GM19238 (cell line): ENCODE data around the gene PALMD.

ENCODE experiments used
- DNase-seq: peaks from one replicate; pipeline ENCODE4 v3.0.0; 2011; ENCODE audit warnings: low spot score; ENCODE audit not compliant: insufficient read length

PALMD gene

DNA sequence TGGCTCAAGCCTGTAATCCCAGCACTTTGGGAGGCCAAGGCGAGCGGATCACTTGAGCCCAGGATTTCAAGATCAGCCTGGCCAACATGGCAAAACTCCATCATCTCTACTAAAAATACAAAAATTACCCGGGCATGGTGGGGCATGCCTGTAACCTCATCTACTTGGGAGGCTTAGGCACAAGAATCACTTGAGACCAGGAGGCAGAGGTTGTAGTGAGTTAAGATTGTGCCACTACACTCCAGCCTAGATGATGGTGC, 12.0 kb downstream of the PALMD start:
- DNase-seq = no peak

DNA sequence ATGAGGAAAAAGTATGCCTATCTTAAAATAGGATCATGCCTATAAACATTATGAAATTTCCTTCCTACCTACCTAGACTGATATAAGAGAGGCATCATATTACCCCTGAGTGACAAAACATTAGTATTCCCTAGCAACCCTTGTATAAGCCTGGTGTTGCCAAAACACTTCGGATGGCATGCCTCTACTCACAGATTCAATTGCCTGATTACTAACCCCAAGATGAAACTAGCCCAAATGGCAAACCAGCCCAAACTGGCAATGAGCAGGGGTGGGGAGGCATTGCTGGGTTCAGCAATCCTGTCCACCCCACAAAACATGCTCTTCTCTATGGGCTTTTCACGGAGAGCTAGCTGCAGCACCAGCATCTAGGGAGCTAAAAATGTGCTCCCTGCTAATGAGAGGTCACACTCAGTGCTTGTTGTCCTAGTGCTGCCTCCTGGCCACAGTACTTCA, 13.9 kb downstream of the PALMD start:
- DNase-seq = no peak

GRCh38 chr1:99660496-99660895, 14.6 kb downstream of the PALMD start:
- DNase-seq = no peak

GRCh38 chr1:99661780-99662179, 15.9 kb downstream of the PALMD start:
- no peak for DNase-seq

- DNase-seq = no peak
Measured at GRCh38 chr1:99662539-99663080, 16.7 kb downstream of the PALMD start.

DNA sequence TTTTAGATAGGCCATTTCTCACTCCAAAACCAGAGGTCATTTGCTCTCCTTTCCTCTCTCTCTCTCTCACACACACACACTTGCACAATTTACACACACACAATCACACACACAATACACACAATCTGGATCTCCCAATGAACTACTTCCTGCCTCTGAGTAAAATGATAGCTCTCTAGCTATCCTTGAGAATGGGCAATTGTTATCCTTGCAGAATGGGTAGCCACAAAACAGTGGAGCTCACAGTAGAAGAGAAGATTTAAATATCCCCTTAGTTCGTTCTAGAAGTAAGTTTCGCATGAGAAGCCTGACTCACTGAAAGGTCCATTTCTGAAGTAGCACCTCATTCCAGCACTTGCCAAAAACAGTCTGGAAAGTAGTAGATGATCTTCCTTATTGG, 17.6 kb downstream of the PALMD start:
- DNase-seq = no peak

GRCh38 chr1:99665212-99665611, 19.3 kb downstream of the PALMD start:
- DNase-seq = no peak

GRCh38 chr1:99669376-99669775, 23.5 kb downstream of the PALMD start:
- no peak for DNase-seq

DNA sequence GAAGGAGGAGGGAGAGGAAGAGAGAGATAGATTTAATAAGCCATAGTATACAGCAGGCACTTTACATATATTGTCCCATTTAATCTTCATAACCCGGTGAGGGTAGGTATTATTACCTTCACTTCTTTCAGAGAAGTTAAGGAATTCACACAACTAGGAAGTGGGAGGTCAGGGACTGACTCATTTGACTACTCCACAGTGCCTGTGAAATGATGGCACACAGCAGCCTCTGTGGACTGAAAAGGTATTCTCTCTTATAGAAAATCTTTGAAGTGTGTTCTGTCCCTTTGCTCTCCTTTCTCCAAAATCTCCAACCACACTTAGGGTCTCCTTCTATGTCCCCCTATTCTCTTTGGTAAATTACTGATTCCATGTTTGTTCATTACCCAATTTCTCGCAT, 23.9 kb downstream of the PALMD start:
- no peak for DNase-seq

GRCh38 chr1:99670583-99670982, 24.7 kb downstream of the PALMD start:
- no peak for DNase-seq

- no peak for DNase-seq
Measured at GRCh38 chr1:99672038-99672437, 26.1 kb downstream of the PALMD start.

DNA sequence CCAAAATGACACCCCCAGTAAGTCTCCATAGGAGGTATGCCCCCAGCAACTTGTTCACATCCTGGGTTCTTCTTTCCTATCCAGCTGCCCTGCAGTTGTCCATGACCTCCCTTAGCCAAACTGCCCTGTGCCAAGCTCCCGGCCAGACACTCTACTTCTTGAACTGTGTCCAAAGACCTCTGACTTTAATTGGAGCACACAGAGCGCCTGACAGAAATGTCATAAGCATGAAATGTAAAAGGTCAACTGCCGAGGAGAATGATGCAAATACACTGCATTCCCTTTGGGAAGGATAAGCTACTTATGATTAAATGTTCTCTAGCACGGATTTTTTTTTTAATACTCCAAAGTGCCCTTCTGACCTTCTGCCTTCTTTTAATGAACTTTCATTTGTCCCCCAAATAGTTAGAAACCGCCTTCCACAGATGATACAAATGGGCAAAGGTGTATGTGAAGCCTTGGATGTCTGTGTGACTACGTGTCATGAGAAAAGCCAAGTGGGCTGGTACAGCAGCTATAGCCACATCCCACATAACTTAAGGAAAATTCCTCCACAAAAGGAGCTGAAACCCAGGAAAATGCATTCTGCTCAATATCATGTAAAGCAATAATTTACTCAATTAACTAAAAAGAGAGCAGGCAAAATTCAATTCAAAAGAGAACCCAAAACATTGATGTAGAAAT, 26.8 kb downstream of the PALMD start:
- no peak for DNase-seq

DNA sequence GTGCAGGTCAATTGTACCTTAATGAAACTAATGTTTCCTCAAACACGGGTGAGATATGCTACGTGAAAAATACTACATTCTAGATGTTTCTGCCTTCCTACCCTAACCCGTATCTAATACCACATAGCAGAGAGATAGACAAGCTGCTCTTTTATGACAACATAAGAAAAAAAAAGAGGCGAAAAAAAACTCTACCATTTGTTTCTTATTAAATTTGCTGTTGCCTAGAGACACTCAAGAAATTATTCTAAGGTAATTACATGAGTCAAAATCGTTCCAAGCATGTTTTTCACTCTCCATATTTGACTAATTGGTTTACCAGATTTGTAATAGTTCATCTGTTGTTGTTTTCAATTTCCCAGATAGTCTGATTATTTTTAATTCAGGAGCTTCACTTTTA, 27.4 kb downstream of the PALMD start:
- DNase-seq = no peak

GRCh38 chr1:99674115-99675064, 28.5 kb downstream of the PALMD start:
- no peak for DNase-seq

DNA sequence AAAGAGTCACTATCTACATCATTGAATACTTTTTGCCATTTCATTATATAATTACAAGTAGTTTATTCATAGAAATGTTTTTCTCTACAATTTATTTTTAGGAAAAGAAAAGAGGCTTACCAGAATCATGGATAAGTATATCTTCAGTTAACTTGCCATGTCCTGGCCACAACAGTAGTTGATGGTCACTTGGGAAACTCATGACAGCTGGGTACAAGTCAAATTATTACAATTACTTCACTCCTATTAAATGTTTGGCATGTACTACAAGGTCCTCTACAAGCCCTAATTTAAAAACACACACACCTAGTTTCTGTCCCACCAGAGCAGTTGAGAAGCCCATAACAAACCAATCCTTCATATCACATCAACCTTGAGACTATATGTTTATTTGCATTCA, 29.4 kb downstream of the PALMD start:
- no peak for DNase-seq

- no peak for DNase-seq
Measured at GRCh38 chr1:99675994-99676393, 30.1 kb downstream of the PALMD start.

- DNase-seq = no peak
Measured at GRCh38 chr1:99676876-99677275, 31.0 kb downstream of the PALMD start.

- no peak for DNase-seq
Measured at GRCh38 chr1:99677416-99677815, 31.5 kb downstream of the PALMD start.

DNA sequence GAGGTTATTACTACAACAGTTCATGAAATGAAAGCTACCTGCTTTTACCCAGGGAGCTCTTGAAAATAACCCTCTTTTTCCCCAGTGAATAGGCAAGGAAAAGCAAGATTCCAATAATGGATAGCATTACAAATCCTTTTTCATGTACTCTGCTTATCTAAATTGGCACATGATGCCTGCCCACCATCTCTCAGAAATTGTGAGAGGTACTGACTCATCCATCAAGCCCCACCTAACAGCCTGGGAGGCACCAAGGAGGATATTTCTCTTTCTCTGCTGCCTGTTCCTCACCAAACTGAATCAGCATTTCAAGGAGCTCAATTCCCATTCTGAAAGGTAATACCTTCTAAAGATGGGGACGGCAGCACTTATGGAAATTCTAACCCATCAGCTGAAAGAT, 34.4 kb downstream of the PALMD start:
- no peak for DNase-seq

GRCh38 chr1:99681583-99681982, 35.7 kb downstream of the PALMD start:
- DNase-seq = no peak

- no peak for DNase-seq
Measured at GRCh38 chr1:99682291-99682751, 36.4 kb downstream of the PALMD start.

DNA sequence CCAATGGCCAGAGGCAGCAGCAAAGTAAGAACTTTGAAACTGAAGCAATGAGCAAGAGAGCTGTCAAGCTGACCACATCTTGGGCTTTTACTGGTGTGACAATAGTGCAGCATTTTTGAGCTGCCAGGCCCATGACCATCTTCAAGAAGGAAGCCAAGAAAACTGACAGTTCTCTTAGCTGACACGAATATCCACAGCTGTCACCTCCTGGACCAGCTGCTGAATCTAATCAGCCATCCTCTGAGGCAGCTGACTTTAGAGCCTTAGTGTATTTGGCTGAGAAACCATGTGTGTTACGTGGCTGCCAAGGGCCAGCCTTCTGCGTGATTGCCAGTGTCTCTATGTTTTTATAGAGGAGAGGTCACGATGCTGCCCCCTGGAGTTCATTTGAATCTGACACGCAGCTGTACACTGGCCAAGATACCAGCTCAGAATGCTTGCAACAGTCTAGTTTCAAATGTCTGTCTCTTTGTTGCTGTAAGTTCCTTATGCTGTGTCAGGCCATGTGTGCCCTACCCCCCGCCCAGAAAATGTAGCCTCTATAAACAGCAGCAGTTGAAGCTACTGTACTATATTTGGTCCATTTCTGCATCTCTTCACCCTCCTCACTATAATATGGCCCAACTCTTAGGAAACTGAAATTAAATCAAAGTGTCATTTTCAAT, 39.7 kb downstream of the PALMD start:
- DNase-seq = no peak
